IPS-20b (cell line): ENCODE measurements around the gene CHST12.
A peak's percentile ranks its signal among the peaks of the same experiment; 100 is the strongest.
"Not testable (repeated sequence)": the region's sequence is repeated elsewhere in the genome, so short reads cannot be mapped to it uniquely, and the experiment has no call there.

Source experiments
- H3K27ac ChIP-seq: one replicate; pipeline ENCODE4 v1.5.1; 2013; ENCODE audit warnings: low read length
- H3K27me3 ChIP-seq: 2 replicates; pipeline ENCODE4 v1.6.1; 2013; ENCODE audit warnings: mild to moderate bottlenecking, low read length, inconsistent platforms; ENCODE audit not compliant: insufficient read depth
- H3K36me3 ChIP-seq: 2 replicates; pipeline ENCODE4 v1.6.1; 2013; ENCODE audit warnings: low read depth, mild to moderate bottlenecking, inconsistent platforms, low read length, moderate library complexity; ENCODE audit not compliant: insufficient read depth
- H3K4me1 ChIP-seq: 2 replicates; pipeline ENCODE4 v1.6.1; 2013; ENCODE audit warnings: mild to moderate bottlenecking, control low read depth, inconsistent platforms, low read length, moderate library complexity; ENCODE audit not compliant: insufficient read depth
- H3K4me3 ChIP-seq: 2 replicates; pipeline ENCODE4 v1.5.1; 2013; ENCODE audit warnings: mild to moderate bottlenecking, low read length, inconsistent platforms
- H3K9ac ChIP-seq: 2 replicates; pipeline ENCODE4 v1.6.1; 2013; ENCODE audit warnings: low read depth, mild to moderate bottlenecking, inconsistent platforms, low read length, moderate library complexity
- H3K9me3 ChIP-seq: 2 replicates; pipeline ENCODE4 v1.6.1; 2013; ENCODE audit warnings: mild to moderate bottlenecking, low read depth, low read length, inconsistent platforms; ENCODE audit not compliant: insufficient read depth

CHST12 gene

DNA sequence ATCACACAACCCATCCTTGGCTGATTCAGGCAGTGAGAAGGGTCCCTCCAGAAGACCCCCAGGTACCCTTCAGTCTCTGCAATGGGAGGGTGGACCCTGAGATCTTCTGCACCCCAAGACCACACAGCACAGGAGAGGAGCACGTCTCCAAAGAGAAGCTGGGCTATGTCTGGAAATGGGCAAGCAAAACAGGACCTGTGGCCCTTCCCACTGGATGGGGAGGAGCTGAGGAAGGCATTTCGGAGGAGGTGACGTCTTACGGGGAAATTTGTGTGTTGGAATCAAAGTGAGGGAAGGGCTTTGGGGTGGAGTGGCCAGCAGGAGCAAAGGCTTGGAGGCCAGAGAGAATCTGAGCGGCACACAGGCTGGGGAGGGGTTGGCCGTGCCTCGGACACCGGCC lies 56.3 kb downstream of the CHST12 start:
- H3K9me3 ChIP-seq: no peaks in the 10 kb centered on the region
- H3K27ac ChIP-seq: no peak overlapping the region
- H3K36me3 ChIP-seq: no peaks in the 10 kb centered on the region
- H3K4me1 ChIP-seq: no peaks in the 10 kb centered on the region
- no peak overlapping the region for H3K9ac ChIP-seq
- no peak overlapping the region for H3K4me3 ChIP-seq
- H3K27me3 ChIP-seq: no peaks in the 10 kb centered on the region

DNA sequence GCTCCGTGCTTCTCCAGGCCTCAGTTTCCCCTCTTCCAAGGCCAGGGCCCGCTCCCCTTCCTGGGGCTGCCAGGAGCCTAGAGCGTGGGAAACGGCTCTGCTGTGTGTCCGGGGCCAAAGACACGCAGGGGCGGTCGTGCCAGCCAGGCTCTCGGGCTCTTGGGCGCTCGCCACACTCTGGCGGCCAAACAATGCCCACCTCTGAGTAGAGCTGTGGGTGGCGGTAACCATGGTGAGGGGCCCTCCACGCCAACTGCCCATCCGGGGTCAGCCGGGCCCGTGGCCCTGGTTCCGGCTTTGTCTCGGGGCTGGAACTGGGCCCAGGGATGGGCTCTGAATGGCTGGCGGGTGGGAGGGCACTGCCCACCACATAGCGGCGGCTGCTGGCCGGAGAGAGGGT lies 56.8 kb downstream of the CHST12 start:
- H3K4me1 ChIP-seq: no peaks in the 10 kb centered on the region
- no peak overlapping the region for H3K9ac ChIP-seq
- no peaks in the 10 kb centered on the region for H3K36me3 ChIP-seq
- H3K4me3 ChIP-seq: no peak overlapping the region
- H3K9me3 ChIP-seq: no peaks in the 10 kb centered on the region
- H3K27ac ChIP-seq: no peak overlapping the region
- H3K27me3 ChIP-seq: no peaks in the 10 kb centered on the region

DNA sequence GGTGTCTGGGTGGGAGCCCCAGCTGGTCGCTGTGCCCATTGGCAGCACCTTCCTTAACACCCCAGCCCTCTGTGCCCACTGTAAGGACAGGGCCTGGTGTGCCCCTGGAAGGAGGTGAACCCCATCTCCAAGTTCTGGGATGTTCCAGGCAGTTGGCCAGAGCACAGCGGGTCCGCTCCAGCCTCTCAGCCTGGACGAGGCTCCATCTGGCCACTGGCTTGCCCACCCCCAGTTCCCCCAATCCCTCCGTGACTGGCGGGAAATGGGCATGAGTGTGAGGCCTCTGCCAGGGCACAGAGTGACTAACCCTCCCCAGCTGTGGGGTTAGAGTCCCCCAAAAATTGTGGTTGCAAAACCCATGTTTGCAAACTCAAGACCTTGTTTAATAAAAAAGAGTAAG lies 57.2 kb downstream of the CHST12 start:
- no peak overlapping the region for H3K9ac ChIP-seq
- no peak overlapping the region for H3K27ac ChIP-seq
- H3K27me3 ChIP-seq: no peaks in the 10 kb centered on the region
- H3K9me3 ChIP-seq: no peaks in the 10 kb centered on the region
- no peaks in the 10 kb centered on the region for H3K36me3 ChIP-seq
- peaks cover 1% of the 10 kb centered on the region; the same call in 1 of the 2 replicates for H3K4me1 ChIP-seq
- no peak overlapping the region for H3K4me3 ChIP-seq

DNA sequence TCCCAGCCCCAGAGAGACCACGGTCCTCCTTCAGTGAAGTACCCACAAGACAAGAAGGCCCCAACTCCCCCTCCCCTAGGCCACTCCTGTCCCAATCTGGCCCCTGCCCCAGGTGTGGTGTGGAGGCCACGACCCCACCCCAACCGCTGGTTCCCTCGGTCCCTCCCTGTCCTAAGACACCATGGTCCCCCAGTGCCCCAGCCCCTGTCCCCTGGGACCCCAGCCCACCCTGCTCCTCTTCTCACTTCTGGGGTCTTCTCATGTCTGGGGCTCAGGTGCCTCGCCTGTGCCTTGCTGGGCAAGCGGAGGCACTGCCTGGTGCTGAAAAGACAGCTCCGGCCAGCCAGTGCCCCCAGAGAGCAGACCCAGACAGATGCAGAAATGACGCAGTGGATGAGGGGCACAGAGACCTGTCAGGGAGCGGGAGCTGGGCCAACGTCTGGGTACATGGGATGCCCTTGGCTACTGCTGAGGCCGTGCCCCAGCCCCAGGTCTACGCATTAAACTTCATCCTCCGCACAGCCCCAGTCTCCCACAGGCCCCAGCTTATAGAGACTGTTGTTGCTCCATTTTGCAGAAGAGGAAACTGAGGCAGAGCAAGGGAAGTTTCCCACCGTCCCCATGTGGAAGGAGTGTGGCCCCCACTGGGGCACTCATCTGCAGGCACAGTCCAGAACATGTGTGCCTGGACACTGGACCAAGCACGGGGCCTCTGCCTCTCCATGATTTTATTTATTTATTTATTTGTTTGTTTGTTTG lies 58.0 kb downstream of the CHST12 start:
- Histone ChIP-seq H3K4me3 (no peak overlapping the region), H3K9me3 (no peaks in the 10 kb centered on the region), H3K27me3 (no peaks in the 10 kb centered on the region), H3K9ac (no peak overlapping the region), H3K36me3 (no peaks in the 10 kb centered on the region), H3K27ac (no peak overlapping the region), H3K4me1 (peaks cover 4% of the 10 kb centered on the region; the same call in 1 of the 2 replicates)

DNA sequence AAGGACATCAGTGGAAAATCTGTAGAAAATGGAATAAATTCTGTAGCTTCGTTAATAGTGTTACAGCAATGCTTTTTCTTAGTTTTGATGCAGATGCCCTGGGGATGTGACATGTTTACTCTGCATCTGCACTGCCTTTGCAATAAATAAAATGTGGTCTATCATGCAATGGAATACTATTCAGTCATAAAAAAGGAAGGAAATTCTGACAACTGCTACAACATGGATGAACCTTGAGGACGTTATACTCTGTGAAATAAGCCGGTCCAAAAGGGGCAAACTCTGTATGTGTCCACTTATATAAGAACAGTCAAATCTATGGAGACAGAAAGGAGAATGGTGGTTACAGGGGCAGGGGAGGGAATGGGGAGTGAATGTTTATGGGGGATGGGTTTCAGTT lies 59.3 kb downstream of the CHST12 start:
- H3K36me3 ChIP-seq: no peaks in the 10 kb centered on the region
- no peaks in the 10 kb centered on the region for H3K9me3 ChIP-seq
- H3K27me3 ChIP-seq: no peaks in the 10 kb centered on the region
- H3K4me3 ChIP-seq: no peak overlapping the region
- H3K27ac ChIP-seq: no peak overlapping the region
- no peak overlapping the region for H3K9ac ChIP-seq
- H3K4me1 ChIP-seq: peaks cover 4% of the 10 kb centered on the region; the same call in 1 of the 2 replicates

DNA sequence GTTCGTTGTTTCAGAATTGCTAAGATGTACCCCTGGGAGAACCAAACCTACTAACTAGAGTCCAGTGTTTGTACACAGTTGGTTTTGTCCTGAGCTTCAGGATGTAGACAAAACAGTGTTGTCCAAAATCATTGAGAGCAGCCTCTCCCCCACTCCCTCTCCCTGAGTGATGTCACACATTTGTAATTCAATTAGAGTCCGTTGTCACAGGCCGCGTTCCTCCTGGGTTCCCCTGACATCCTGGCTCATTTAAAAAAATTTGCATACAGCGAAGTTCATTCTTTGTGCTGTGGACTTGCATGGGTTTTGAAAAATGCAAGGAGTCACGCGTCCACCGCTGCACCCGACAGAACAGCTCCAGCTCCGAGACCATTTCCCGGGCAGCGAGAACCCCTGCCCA lies 62.5 kb downstream of the CHST12 start:
- Histone ChIP-seq H3K9ac (peak overlapping the region; percentile 60; the same call in 1 of the 2 replicates), H3K27me3 (no peaks in the 10 kb centered on the region), H3K4me3 (peak overlapping the region; percentile 13; the same call in 1 of the 2 replicates), H3K27ac (no peak overlapping the region), H3K36me3 (no peaks in the 10 kb centered on the region), H3K9me3 (no peaks in the 10 kb centered on the region), H3K4me1 (peaks cover 4% of the 10 kb centered on the region; the same call in 1 of the 2 replicates)

DNA sequence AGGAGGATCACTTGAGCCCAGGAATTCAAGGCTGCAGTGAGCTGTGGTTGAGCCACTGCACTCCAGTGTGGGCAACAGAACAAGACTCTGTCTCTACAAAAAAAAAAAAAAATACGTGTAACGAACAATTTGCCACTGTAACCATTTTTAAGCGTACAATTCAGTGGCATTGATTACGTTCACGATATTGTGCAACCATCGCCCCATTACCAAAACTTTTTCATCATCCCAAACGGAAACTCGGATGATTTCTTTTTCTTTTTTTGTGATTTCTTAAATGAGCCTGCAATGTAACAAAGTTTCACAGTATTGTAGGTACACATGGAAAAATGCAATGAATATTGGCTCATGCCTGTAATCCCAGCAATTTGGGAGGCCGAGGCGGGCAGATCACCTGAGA lies 63.3 kb downstream of the CHST12 start:
- Histone ChIP-seq H3K27ac (no peak overlapping the region), H3K4me1 (peaks cover 4% of the 10 kb centered on the region; the same call in 1 of the 2 replicates), H3K9me3 (no peaks in the 10 kb centered on the region), H3K4me3 (no peak overlapping the region), H3K9ac (no peak overlapping the region), H3K27me3 (no peaks in the 10 kb centered on the region), H3K36me3 (no peaks in the 10 kb centered on the region)

DNA sequence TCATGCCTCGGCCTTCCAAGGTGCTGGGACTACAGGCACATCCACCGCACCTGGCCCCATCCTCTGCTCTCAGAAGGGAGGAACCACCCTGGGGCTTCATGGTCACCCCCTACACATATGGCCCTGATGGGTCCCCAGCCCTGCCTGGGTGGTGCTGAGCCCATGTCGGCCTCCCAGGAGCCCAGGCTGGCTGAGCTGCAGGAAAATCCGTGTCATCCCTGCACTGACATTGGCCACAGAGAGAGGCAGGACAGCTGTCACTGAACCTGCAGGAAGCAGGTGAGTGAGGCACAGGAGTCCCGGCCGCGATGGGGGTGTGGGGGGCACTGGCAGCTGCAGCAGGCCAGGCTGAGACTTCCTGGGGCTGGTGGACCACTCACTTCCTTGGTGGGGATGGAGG lies 64.8 kb downstream of the CHST12 start:
- no peak overlapping the region for H3K27ac ChIP-seq
- no peak overlapping the region for H3K4me3 ChIP-seq
- H3K4me1 ChIP-seq: peaks cover 4% of the 10 kb centered on the region; the same call in 1 of the 2 replicates
- H3K9ac ChIP-seq: no peak overlapping the region
- H3K9me3 ChIP-seq: no peaks in the 10 kb centered on the region
- H3K36me3 ChIP-seq: no peaks in the 10 kb centered on the region
- H3K27me3 ChIP-seq: no peaks in the 10 kb centered on the region

DNA sequence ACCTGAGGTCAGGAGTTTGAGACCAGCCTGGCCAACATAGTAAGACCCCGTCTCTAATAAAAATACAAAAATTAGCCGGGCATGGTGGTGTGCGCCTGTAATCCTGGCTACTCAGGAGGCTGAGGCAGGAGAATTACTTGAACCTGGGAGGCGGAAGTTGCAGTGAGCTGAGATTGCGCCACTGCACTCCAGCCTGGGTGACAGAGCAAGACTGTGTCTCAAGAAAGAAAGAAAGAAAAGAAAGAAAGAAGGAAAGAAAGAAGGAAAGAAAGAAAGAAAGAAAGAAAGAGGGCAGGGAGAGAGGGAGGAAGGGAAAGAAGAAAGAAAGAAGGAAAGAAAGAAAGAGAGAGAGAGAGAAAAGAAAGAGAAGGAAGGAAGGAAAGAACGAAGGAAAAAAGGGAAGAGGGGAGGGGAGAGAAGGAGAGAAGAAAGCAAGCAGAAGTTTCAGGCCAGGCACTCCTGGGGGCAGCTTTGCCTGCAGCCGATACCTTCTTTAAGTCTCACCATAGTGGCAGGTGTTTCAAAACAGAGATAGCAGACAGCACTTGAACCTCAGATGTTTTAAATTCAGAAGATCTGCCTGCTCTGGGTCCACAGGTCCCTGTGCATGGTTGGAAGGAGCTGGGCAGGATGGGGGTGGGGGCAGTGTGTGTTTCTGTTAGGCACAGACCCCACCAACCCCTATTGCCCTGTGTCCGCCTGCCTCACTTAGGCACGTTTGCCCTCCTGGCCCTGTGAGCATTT lies 66.2 kb downstream of the CHST12 start:
- not testable (repeated sequence) for H3K9ac ChIP-seq, H3K4me1 ChIP-seq, H3K27ac ChIP-seq, H3K36me3 ChIP-seq, H3K27me3 ChIP-seq, H3K4me3 ChIP-seq, H3K9me3 ChIP-seq

DNA sequence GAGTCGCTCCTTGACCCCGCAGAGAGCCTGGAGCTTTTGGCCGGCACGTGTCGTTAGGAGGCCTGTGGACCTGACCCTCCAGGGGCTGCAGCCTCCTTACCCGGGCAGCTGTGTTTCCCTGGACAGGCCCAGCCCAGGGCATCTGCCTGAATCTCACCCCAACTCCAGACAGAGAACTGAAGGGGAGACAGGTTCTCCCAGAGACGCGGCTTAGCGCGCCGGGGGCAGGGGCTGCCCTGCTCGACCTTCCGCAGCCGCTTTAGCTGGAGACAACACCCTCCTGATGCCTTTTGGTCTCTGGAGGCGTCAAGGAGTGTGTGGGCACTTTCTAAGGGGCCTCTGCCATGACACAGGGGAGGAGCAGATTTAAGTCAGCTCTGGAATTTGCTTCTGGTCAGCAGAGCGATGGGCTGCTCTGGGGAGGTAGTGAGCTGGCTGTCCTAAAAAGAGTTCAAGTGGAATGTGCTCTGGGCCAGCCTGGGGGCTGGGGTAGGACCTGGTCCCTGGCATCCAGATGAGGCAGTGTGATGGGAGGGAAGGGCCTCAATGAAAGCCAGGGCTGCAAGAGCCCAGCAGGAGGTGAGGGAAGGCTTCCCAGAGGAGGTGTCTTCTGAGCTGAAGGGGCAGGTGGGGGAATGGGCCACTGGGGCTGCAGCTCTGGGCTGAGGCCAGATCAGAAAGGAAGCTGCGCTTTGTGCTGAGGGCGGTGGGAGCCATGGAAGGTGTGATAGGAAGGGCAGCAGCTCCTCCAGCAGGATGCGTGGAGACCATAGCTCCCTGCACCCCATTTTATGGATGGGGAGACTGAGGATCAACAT lies 67.0 kb downstream of the CHST12 start:
- H3K36me3 ChIP-seq: no peaks in the 10 kb centered on the region
- H3K4me1 ChIP-seq: peaks cover 4% of the 10 kb centered on the region; the same call in 1 of the 2 replicates
- H3K9ac ChIP-seq: no peak overlapping the region
- H3K4me3 ChIP-seq: no peak overlapping the region
- no peaks in the 10 kb centered on the region for H3K27me3 ChIP-seq
- no peak overlapping the region for H3K27ac ChIP-seq
- no peaks in the 10 kb centered on the region for H3K9me3 ChIP-seq

DNA sequence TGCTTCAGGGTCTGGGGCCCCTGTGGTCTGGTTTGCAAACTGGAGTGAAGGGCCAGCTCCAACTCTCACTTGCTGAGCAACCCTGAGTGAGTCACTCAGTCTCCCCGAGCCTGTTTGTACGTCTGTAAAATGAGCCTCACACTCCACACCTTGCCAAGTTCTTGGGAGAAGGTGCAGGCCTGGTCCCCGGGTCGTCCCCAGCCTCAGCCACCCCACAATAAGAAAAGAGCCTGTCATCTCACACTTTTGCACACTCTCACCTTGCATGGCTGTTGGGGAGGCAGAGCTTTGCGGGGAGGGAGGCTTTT lies 67.6 kb downstream of the CHST12 start:
- no peaks in the 10 kb centered on the region; the same call in 1 of the 2 replicates for H3K4me1 ChIP-seq

More for the DNA sequence above, 67.6 kb downstream of the CHST12 start:
- H3K36me3 ChIP-seq: no peaks in the 10 kb centered on the region
- H3K27me3 ChIP-seq: no peaks in the 10 kb centered on the region
- no peaks in the 10 kb centered on the region for H3K9me3 ChIP-seq
- no peak overlapping the region for H3K9ac ChIP-seq
- peak overlapping the region; percentile 46 for H3K27ac ChIP-seq
- no peak overlapping the region for H3K4me3 ChIP-seq
